GM12891 (cell line): Measurements from ENCODE around the gene MOV10L1.

Source experiments
- DNase-seq: peaks from one replicate; pipeline ENCODE4 v3.0.0; 2011; ENCODE audit warnings: low spot score; ENCODE audit not compliant: insufficient read length
- FAIRE-seq: peaks from 2 replicates; lab custom pipeline; 2011; peaks lifted over from hg19 to GRCh38; lab: Jason Lieb, UNC
- PAX5 ChIP-seq: IDR thresholded peaks from 2 replicates; pipeline ENCODE4 v1.6.1; 2011; ENCODE audit warnings: low read length, moderate library complexity, mild to moderate bottlenecking; ENCODE audit not compliant: insufficient read depth, severe bottlenecking
- POLR2A ChIP-seq: IDR thresholded peaks from 2 replicates; pipeline ENCODE4 v1.6.1; 2011; ENCODE audit warnings: low read depth, low read length, control low read depth
- POLR2AphosphoS5 ChIP-seq: IDR thresholded peaks from 2 replicates; pipeline ENCODE4 v1.6.1; 2011; ENCODE audit warnings: low read depth, low read length, control low read depth
- POU2F2 ChIP-seq: IDR thresholded peaks from 2 replicates; pipeline ENCODE4 v1.6.1; 2011; ENCODE audit warnings: low read depth, mild to moderate bottlenecking, control low read depth, low read length, moderate library complexity
- SPI1 ChIP-seq: IDR thresholded peaks from 2 replicates; pipeline ENCODE4 v1.6.1; 2011; ENCODE audit warnings: low read depth, low read length, control low read depth
- TAF1 ChIP-seq: IDR thresholded peaks from 2 replicates; pipeline ENCODE4 v1.6.1; 2011; ENCODE audit warnings: low read depth, low read length, control low read depth

Gene MOV10L1

DNA sequence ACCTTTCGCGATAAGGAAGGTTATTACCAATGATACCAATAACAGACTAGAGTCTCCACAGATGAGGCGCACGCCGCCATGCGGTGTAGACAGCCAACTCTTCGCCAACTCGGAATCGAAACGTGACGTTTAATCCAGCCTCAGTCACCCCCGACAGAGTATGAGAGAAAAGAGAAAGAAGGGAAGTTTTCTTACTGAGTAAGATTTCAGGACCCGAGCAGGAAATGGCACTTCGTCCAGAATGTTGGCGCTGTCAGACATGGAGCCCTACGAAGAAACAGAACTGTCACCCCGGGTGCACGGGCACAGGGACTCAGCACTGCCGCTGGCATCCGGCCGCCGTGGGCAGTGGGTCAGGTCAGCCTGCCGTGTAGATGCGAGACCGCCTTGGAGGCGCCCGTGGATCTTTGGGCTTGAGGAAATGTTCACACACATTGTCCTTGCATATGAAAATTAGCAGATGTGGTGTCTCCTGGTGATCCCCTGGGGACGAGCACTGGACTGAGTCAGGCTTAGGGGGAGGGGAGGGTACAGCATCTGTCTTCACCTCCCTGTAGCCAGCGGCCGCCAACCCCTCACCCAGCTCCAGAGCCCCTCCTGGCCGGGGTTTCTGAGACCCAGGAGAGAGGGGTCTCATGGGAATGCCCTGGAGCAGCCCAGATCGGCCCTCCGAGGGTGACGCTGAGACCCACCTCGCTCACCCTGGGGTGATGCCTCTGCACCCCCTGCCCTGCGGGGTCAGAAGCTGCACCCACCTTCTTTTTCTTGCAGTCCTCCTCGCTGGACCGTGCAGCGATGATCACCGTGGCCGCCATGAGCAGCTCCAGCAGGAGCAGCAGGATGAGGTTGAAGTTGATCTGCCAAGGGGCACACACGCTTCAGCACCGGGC is 12.9 kb upstream of the MOV10L1 start:
- TF ChIP-seq TAF1 (no peak), POU2F2 (no peak), PAX5 (no peak), POLR2A (no peak), SPI1 (no peak), POLR2AphosphoS5 (no peak)
- FAIRE-seq = no peak
- no peak for DNase-seq

DNA sequence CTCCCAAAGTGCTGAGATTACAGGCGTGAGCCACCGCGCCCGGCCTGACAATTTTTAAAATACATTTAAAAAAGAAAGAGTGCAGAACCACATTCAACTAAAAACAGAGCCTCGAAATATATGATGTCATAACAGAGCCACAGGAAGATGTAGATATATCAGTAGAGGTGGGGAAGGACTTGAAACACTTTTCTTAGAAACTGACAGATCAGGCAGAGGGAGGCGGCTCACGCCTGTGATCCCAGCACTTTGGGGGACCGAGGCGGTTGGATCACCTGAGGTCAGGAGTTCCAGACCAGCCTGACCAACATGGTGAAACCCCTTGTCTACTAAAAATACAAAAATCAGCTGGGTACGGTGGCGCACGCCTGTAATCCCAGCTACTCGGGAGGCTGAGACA is 11.6 kb upstream of the MOV10L1 start:
- TF ChIP-seq POLR2AphosphoS5 = no peak
- TF ChIP-seq POU2F2 = no peak
- TF ChIP-seq SPI1 = no peak
- no peak for TF ChIP-seq POLR2A
- TF ChIP-seq PAX5 = no peak
- TF ChIP-seq TAF1 = no peak
- FAIRE-seq = no peak
- no peak for DNase-seq

DNA sequence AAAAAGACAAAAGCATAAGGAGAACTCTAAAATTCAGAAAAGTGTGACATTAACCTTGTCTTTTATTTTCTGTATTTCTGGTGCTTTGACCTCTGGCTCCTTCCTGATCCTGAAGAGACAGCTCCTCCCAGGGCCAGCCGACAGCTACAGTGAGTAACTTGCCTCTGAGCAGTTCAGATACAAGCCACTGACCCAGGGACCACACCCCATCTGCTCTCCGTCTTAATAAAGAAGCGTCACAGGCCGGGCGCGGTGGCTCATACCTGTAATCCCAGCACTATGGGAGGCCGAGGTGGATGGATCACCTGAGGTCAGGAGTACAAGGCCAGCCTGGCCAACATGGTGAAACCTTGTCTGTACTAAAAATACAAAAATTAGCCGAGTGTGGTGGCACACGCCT is 11.0 kb upstream of the MOV10L1 start:
- TF ChIP-seq PAX5 = no peak
- TF ChIP-seq POU2F2 = no peak
- no peak for TF ChIP-seq POLR2A
- no peak for TF ChIP-seq TAF1
- no peak for TF ChIP-seq POLR2AphosphoS5
- TF ChIP-seq SPI1 = no peak
- no peak for FAIRE-seq

DNA sequence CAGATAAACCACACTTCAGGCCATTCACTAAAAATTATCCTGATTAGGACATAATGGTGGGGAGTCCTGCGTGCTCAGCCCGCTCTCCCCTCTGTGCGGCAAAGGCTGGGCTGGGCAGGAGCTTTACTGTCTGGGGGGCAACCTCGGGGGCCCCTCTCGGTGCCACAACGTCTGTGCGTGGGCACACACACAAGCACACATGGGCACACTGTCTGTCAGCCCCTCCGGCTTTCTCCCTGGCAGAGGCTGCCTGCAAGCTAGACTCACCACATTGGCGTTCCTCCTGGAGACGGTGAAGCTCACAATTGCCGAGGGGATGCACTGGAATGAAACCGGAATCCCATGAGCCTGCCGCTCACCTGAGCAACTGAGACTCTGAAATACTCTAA is 9.7 kb upstream of the MOV10L1 start:
- no peak for TF ChIP-seq POU2F2
- TF ChIP-seq PAX5 = no peak
- TF ChIP-seq TAF1 = no peak
- TF ChIP-seq POLR2A = no peak
- no peak for TF ChIP-seq SPI1
- no peak for TF ChIP-seq POLR2AphosphoS5
- DNase-seq (no peak), FAIRE-seq (no peak)

More for the DNA sequence above, 11.0 kb upstream of the MOV10L1 start:
- DNase-seq = no peak

DNA sequence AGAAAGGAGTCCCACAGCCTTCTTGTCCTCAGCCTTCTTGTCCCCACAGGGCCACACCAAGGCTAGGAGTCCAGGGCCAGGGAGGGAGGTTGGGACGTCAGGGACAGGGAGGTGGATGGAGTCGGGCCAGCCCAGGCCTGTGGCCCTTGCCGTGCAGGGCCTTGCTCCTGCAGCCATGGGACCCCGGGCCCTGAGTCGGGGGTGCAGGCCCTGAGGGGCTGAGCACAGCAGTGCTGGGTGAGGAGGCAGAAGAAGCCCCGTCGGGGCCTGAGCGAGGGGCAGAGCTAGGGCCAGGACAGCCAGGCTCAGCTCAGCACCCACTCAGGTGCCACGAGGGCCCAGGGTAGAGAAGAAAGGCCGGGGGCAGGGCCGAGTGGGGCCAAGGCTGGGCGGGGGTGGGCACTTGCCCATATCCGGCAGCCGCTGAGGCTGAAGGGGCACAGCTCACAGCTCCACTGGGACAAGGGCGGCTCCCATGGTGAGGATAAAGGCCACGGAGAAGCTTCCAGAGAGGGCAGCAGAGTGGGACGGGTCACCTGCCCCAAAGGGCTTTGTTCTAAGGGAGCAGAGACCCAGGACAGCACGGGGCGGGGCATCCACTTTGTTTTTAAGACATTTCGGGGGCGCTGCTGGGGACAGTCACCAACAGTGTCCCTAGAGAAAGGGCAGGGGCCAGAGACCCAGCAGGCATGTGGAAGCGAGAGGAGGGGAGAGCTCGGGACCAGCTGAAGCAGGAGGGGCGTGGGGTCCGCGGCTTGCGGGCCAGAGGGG is 8.2 kb upstream of the MOV10L1 start:
- DNase-seq (no peak), FAIRE-seq (no peak)
- TF ChIP-seq SPI1 (no peak), TAF1 (no peak), POU2F2 (no peak)

DNA sequence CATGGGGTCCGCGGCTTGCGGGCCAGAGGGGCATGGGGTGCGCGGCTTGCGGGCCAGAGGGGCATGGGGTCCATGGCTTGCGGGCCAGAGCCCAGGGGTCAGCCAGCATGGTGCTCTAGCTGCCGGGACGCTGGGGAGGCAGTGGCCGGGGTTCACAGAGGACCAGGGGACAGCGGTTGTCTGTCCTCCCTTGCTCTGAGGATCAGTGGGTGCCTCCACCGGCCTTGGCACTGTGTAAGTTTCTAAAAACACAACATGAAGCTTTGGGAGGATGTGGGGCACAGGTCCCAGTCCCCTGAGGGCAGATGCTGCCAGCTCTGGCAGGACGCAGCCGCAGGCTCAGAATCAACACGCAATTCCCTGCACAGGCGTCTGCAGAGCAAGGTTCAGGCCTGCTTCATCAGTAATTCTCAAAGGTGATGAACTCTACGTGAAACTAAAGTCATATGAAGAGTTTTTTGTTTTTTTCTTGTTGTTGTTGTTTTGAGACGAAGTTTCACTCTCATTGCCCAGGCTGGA is 7.5 kb upstream of the MOV10L1 start:
- no peak for DNase-seq
- TF ChIP-seq POLR2A (no peak), POLR2AphosphoS5 (no peak), TAF1 (no peak), POU2F2 (no peak), PAX5 (no peak), SPI1 (no peak)
- no peak for FAIRE-seq

DNA sequence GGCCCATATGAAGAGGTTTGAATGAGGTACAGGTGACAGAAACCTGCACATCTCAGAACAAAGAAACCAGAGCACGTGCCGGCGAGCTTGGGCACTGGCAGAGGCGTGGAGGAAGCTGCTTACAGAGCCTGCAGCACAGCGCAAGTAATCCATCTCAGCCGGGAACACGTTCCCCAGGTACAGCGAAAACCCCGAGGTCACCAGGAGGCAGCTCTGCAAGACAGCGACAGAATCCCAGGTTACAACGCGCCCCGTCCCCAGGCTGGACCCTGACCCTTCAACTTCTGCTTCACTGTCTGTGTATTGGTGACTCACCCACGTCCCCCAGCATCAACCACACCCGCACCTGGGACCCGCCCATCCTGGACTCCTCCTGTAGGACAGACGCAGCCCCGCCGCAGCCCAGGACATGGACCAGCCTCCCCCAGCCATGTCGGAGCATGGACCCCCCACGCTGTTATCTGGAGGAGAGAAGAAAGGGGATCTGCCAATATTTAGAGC is 6.8 kb upstream of the MOV10L1 start:
- DNase-seq = no peak
- TF ChIP-seq POLR2AphosphoS5 (no peak), POLR2A (no peak), PAX5 (no peak), TAF1 (no peak), SPI1 (no peak), POU2F2 (no peak)
- no peak for FAIRE-seq

DNA sequence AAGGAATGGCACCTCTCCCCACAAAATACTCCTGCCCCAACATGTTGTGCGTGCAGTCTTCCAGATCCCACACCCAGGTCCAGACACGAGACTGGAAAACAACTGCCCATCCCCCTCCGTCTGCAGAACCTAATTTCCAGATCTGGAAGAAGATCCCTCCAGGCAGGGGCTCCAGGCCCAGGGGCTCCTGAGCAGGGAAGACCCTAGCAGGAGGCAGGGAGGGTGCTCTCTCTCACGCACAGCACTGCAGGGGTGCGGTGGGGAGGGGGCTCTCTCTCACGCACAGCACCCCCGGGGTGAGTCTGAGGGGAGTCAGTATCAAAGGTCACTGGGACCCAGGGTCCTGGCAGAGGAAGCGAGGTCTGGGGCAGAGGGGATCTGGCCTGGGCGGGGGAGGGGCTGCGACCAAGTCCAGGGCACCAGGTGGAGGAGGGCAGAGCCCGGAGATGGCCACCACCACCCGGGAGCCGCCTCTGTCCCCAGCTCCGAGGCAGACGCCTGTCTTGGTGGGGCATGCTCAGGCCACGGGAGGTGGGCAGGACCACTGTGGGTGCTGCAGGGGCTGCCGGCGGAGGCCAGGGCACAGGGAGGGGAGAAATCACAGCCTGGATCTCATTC is 6.2 kb upstream of the MOV10L1 start:
- no peak for DNase-seq
- FAIRE-seq = no peak
- TF ChIP-seq PAX5 (no peak), TAF1 (no peak), POLR2AphosphoS5 (no peak), POU2F2 (no peak), SPI1 (no peak), POLR2A (no peak)

DNA sequence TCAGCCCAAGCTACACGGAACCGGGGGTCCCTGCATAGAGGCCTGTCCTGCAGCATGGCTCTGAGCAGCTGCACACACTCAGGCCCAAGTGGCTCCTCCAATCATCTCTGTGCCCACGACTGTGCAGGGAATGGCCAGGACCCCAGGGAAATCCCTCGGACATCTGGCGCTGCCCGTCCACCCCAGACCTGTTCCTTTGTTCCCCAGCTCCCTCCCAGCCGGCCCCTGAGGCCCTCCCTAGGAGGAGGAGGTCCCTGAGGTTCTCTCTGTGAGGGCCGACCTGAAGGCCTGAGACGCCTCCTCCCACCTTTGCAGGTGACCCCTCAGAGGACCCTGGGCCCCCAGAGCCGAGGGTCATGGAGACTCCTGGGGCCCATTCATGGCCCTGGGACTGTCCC is 5.7 kb upstream of the MOV10L1 start:
- TF ChIP-seq POU2F2 (no peak), POLR2A (no peak), PAX5 (no peak), SPI1 (no peak), POLR2AphosphoS5 (no peak)
- no peak for FAIRE-seq
- DNase-seq = no peak
